SK-N-MC (cell line): Measurements from ENCODE around the gene SDSL.

ENCODE experiments used
- EZH2 ChIP-seq: fragments of 200-600 bp; sonication (generic); IDR thresholded peaks from one replicate; pipeline ENCODE4 v1.6.1; 2017; ENCODE audit warnings: antibody characterized with exemption
- POLR2AphosphoS5 ChIP-seq: IDR thresholded peaks from 2 replicates; pipeline ENCODE4 v1.6.1; 2012; ENCODE audit warnings: mild to moderate bottlenecking, low read depth, low read length, borderline replicate concordance

- TF ChIP-seq EZH2 (no peak), POLR2AphosphoS5 (no peak)
Observed at GRCh38 chr12:113459981-113460380, 37.8 kb downstream of the SDSL start.
